Gastrocnemius medialis (tissue), 4 donors: ENCODE results near the gene CWC27.

Experiments used
- POLR2A ChIP-seq, 2 donors: fragments of 450-650 bp; IDR thresholded peaks; one replicate each; pipeline ENCODE4 v1.6.1; 2017; ENCODE audit warnings: antibody characterized with exemption in 2 of 2, mild to moderate bottlenecking in 2 of 2, moderate library complexity in 2 of 2
- TF ChIP-seq, protein P1 (sequence below), 5 experiments: fragments of 450-650 bp in 3 of 5; fragments of 200-600 bp in 2 of 5; sonication (generic) in 2 of 5; IDR thresholded peaks in 4 of 5; conservative IDR thresholded peaks in 1 of 5; 1 replicate in 4 of 5; 2 replicates in 1 of 5; pipeline ENCODE4 v1.5.1; 2016 to 2019; ENCODE audit warnings: antibody characterized with exemption in 5 of 5, mild to moderate bottlenecking in 3 of 5, moderate library complexity in 3 of 5

DNA sequence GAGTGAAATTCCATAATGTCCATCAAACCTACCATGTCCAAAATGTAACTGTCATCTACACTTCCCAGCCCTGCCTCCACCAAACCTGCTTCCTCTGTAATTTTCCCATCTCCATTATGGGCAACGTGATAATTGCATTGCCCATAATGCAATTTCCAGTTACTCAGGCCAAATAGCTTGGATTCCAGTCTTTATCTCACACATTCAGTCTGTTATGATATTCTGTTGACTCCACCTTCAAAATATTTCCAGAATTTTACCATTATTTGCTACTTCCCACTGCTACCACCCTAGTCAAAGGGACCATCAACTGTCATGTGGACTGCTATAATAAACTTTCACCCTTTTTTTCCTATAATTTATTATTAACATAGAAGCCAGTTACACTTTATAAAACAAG, 256.0 kb downstream of the CWC27 start:
- TF ChIP-seq, protein P1, sequence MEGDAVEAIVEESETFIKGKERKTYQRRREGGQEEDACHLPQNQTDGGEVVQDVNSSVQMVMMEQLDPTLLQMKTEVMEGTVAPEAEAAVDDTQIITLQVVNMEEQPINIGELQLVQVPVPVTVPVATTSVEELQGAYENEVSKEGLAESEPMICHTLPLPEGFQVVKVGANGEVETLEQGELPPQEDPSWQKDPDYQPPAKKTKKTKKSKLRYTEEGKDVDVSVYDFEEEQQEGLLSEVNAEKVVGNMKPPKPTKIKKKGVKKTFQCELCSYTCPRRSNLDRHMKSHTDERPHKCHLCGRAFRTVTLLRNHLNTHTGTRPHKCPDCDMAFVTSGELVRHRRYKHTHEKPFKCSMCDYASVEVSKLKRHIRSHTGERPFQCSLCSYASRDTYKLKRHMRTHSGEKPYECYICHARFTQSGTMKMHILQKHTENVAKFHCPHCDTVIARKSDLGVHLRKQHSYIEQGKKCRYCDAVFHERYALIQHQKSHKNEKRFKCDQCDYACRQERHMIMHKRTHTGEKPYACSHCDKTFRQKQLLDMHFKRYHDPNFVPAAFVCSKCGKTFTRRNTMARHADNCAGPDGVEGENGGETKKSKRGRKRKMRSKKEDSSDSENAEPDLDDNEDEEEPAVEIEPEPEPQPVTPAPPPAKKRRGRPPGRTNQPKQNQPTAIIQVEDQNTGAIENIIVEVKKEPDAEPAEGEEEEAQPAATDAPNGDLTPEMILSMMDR (IDR thresholded peaks at IDR 0.05 in 4 of 5, conservative IDR thresholded peaks at IDR 0.05 in 1 of 5) = no peak
- TF ChIP-seq POLR2A (IDR thresholded peaks at IDR 0.05) = no peak
